ENCODE results near the gene LPP. TPM values are rescaled to one million over a fixed set of nuclear protein-coding genes. Genes with fewer than 3 reads are reported as not detected.

LPP gene
- total RNA-seq, 1 donor = 77.4 TPM

DNA sequence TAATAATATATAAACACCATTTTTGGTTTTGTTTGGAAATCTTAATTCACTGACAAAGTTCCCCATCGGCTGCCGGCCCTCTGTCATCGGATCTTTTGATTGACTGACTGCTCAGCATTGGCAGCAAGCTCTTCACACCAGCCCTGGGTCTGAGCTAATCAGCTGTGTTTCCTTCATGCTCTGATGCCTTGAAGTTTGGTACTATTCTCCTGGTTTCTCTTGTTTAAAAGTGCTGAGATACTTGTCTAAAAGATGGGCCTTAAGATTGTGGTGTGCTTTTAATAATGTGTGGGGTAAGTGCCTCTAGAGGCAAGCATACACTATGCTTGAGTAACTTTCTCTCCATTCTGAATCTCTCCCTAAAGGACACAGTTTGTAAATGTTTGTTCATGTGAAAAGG is 602.3 kb downstream of the LPP start:
- H4K20me1 ChIP-seq (ENCODE audit: insufficient read depth, low read length) = peaks cover 7% of the 10 kb centered on the region
- no peak overlapping the region for H3K4me3 ChIP-seq (ENCODE audit: insufficient read depth, low read length)
- TF ChIP-seq, protein P1, sequence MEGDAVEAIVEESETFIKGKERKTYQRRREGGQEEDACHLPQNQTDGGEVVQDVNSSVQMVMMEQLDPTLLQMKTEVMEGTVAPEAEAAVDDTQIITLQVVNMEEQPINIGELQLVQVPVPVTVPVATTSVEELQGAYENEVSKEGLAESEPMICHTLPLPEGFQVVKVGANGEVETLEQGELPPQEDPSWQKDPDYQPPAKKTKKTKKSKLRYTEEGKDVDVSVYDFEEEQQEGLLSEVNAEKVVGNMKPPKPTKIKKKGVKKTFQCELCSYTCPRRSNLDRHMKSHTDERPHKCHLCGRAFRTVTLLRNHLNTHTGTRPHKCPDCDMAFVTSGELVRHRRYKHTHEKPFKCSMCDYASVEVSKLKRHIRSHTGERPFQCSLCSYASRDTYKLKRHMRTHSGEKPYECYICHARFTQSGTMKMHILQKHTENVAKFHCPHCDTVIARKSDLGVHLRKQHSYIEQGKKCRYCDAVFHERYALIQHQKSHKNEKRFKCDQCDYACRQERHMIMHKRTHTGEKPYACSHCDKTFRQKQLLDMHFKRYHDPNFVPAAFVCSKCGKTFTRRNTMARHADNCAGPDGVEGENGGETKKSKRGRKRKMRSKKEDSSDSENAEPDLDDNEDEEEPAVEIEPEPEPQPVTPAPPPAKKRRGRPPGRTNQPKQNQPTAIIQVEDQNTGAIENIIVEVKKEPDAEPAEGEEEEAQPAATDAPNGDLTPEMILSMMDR (IDR thresholded peaks at IDR 0.05; ENCODE audit: extremely low read depth, low read depth, low read length) = no peak
- no peak overlapping the region for H3K27ac ChIP-seq (ENCODE audit: low read depth, low read length)
- H3K4me1 ChIP-seq (ENCODE audit: insufficient read depth, low read length) = peaks cover 3% of the 10 kb centered on the region
- H2AFZ ChIP-seq (ENCODE audit: low read length) = no peak overlapping the region
- H3K9me3 ChIP-seq (ENCODE audit: low read depth, low read length) = no peaks in the 10 kb centered on the region
- H3K27me3 ChIP-seq (ENCODE audit: insufficient read depth, low read length) = no peaks in the 10 kb centered on the region
- H3K4me2 ChIP-seq (ENCODE audit: insufficient read depth, low read length) = no peak overlapping the region
- DNase-seq (ENCODE audit: insufficient read length, low spot score, missing footprints) = no peak
- H3K36me3 ChIP-seq (ENCODE audit: insufficient read depth, low read length) = no peaks in the 10 kb centered on the region
- no peaks in the 10 kb centered on the region for H3K79me2 ChIP-seq (ENCODE audit: insufficient read depth, low read length)

DNA sequence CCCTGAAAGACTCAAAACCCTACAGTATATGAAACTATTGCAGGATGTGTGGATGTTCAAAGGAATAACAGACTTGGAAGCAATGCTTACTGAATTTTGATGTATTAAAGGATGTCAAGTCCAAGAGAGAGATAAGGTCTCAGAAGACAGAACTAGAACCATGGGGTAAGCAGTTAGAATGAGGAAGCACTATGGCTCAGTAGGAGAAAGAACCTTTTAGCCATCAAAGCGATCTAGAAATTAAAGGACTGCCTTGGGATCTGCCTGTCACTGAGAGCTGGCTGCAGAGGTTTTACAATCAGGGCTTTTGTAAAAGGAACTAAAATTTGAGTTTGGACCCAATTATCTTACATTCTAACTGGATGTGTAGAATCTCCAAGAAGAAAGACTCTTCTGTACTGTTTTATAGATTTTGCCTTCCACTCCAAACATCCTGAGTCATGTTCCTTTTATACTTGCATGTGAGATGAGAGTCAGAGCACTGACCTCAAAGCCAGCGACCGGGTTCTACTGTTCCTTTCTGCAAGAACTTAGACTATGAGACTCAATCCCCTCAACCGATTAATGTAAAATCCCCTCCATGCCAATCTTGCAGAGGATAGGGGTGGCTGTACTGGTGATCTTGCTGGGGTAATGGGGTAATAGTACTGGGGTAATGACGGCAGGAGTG is 605.5 kb downstream of the LPP start:
- Histone ChIP-seq H3K36me3 (ENCODE audit: insufficient read depth, low read length) (no peaks in the 10 kb centered on the region), H3K4me1 (ENCODE audit: insufficient read depth, low read length) (peaks cover 3% of the 10 kb centered on the region), H3K27ac (ENCODE audit: low read depth, low read length) (no peak overlapping the region), H4K20me1 (ENCODE audit: insufficient read depth, low read length) (peaks cover 7% of the 10 kb centered on the region), H3K79me2 (ENCODE audit: insufficient read depth, low read length) (no peaks in the 10 kb centered on the region), H2AFZ (ENCODE audit: low read length) (no peak overlapping the region), H3K4me2 (ENCODE audit: insufficient read depth, low read length) (no peak overlapping the region), H3K4me3 (ENCODE audit: insufficient read depth, low read length) (no peak overlapping the region), H3K9me3 (ENCODE audit: low read depth, low read length) (no peaks in the 10 kb centered on the region), H3K27me3 (ENCODE audit: insufficient read depth, low read length) (no peaks in the 10 kb centered on the region)
- peak; percentile 39 for DNase-seq (ENCODE audit: insufficient read length, low spot score, missing footprints)
- TF ChIP-seq, protein P1 (IDR thresholded peaks at IDR 0.05; ENCODE audit: extremely low read depth, low read depth, low read length) = no peak

DNA sequence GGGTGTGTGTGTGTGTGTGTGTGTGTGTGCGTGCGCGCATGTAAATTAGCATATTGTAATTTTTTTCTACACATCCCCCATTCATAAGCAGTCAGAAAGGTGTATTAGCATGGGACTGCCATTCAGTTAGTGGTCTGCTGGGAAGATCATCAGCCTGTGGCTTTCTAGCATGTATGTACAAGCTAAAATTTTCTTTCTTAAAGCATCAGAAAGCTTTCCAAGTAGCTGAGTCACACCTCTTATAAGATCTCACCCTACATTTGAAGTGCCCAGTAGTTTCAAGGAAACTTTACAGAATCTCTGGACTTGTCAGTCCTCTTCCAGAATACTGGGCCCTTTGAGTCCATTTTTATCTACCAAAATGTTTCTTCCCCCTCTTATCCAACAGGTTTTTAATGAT is 606.5 kb downstream of the LPP start:
- H3K9me3 ChIP-seq (ENCODE audit: low read depth, low read length) = no peaks in the 10 kb centered on the region
- DNase-seq (ENCODE audit: insufficient read length, low spot score, missing footprints) = no peak
- H3K4me3 ChIP-seq (ENCODE audit: insufficient read depth, low read length) = no peak overlapping the region
- H3K4me1 ChIP-seq (ENCODE audit: insufficient read depth, low read length) = peaks cover 3% of the 10 kb centered on the region
- H3K79me2 ChIP-seq (ENCODE audit: insufficient read depth, low read length) = no peaks in the 10 kb centered on the region
- H3K27me3 ChIP-seq (ENCODE audit: insufficient read depth, low read length) = no peaks in the 10 kb centered on the region
- TF ChIP-seq, protein P1 (IDR thresholded peaks at IDR 0.05; ENCODE audit: extremely low read depth, low read depth, low read length) = no peak
- H3K36me3 ChIP-seq (ENCODE audit: insufficient read depth, low read length) = no peaks in the 10 kb centered on the region
- no peak overlapping the region for H3K27ac ChIP-seq (ENCODE audit: low read depth, low read length)
- peaks cover 7% of the 10 kb centered on the region for H4K20me1 ChIP-seq (ENCODE audit: insufficient read depth, low read length)
- no peak overlapping the region for H2AFZ ChIP-seq (ENCODE audit: low read length)
- no peak overlapping the region for H3K4me2 ChIP-seq (ENCODE audit: insufficient read depth, low read length)

DNA sequence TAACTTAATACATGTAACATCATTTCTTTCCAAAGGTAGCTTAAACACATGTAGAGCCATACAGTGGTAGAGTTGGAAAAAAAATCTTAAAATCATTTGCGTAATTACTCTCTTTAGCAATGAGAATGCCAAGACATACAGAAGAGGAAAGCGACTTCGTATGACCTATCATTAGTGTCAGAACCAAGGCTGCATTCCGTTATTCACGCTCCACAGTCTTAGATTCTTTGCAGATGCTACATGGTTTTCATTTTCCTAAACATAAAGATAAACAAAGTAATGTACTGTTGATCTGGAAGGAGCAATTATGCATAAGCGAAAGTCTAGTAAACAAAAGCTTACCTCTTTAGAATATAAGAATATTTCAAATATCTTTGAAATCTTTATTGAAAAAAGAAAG is 607.5 kb downstream of the LPP start:
- H3K4me3 ChIP-seq (ENCODE audit: insufficient read depth, low read length) = no peak overlapping the region
- TF ChIP-seq, protein P1 (IDR thresholded peaks at IDR 0.05; ENCODE audit: extremely low read depth, low read depth, low read length) = no peak
- no peak overlapping the region for H3K4me2 ChIP-seq (ENCODE audit: insufficient read depth, low read length)
- H3K9me3 ChIP-seq (ENCODE audit: low read depth, low read length) = no peaks in the 10 kb centered on the region
- no peaks in the 10 kb centered on the region for H3K27me3 ChIP-seq (ENCODE audit: insufficient read depth, low read length)
- no peaks in the 10 kb centered on the region for H3K79me2 ChIP-seq (ENCODE audit: insufficient read depth, low read length)
- H2AFZ ChIP-seq (ENCODE audit: low read length) = no peak overlapping the region
- H4K20me1 ChIP-seq (ENCODE audit: insufficient read depth, low read length) = peaks cover 7% of the 10 kb centered on the region
- no peak for DNase-seq (ENCODE audit: insufficient read length, low spot score, missing footprints)
- H3K27ac ChIP-seq (ENCODE audit: low read depth, low read length) = no peak overlapping the region
- H3K4me1 ChIP-seq (ENCODE audit: insufficient read depth, low read length) = peaks cover 3% of the 10 kb centered on the region
- no peaks in the 10 kb centered on the region for H3K36me3 ChIP-seq (ENCODE audit: insufficient read depth, low read length)
